K562 (cell line): ENCODE data around the gene TMEM43. TPM values are rescaled to one million over a fixed set of nuclear protein-coding genes. Genes with fewer than 3 reads are reported as not detected.

Experiments
- SETDB1 ChIP-seq: IDR thresholded peaks from one replicate; pipeline ENCODE4 v1.6.1; 2012; ENCODE audit warnings: low read length, control low read depth, inconsistent platforms
- polyA plus RNA-seq, 8 experiments: library from polyadenylated mRNA; depleted of rRNA in 4 of 8; stranded (reverse) in 5 of 8; unstranded in 3 of 8; fragments of >200 nt; fragmentation: Nextera tagmentation in 2 of 8; fragmentation: Illumina TruSeq in 1 of 8; extraction: Ambion mirVana in 2 of 8; extraction: Trizol in 1 of 8; gene quantifications; 2 replicates each; pipeline versions ENCODE4 v1.2.1 to v1.2.3, GENCODE V29; 2011 to 2014; ENCODE audit warnings: inconsistent platforms in 1 of 8, missing spikeins in 1 of 8
- total RNA-seq, 7 experiments: library from RNA; depleted of rRNA in 6 of 7; stranded (reverse); fragments of >200 nt in 6 of 7; fragmentation: Illumina TruSeq in 2 of 7; extraction: Trizol in 2 of 7; gene quantifications; 2 replicates each; pipeline versions ENCODE4 v1.2.1 to v1.2.3, GENCODE V29; 2011 to 2021; ENCODE audit warnings: low replicate concordance in 1 of 7
- TF ChIP-seq, protein P1 (sequence below): fragments of 450-650 bp; IDR thresholded peaks from 2 replicates; pipeline ENCODE4 v1.6.1; 2016
- TF ChIP-seq, protein P2 (sequence below), 2 experiments: fragments of 450-650 bp; IDR thresholded peaks; 2 replicates each; pipeline ENCODE4 v1.6.1; 2016
- TF ChIP-seq, protein P3 (sequence below): fragments of 450-650 bp; IDR thresholded peaks from 2 replicates; pipeline ENCODE4 v1.6.1; 2017; ENCODE audit warnings: antibody characterized with exemption

The TMEM43 gene
- total and polyA plus RNA-seq, 9 of the 15 experiments (the other 6 are each of a cell fraction or from before 2014, with no cell fraction given) = 16.7 to 46.1 (median 35.7) TPM

DNA sequence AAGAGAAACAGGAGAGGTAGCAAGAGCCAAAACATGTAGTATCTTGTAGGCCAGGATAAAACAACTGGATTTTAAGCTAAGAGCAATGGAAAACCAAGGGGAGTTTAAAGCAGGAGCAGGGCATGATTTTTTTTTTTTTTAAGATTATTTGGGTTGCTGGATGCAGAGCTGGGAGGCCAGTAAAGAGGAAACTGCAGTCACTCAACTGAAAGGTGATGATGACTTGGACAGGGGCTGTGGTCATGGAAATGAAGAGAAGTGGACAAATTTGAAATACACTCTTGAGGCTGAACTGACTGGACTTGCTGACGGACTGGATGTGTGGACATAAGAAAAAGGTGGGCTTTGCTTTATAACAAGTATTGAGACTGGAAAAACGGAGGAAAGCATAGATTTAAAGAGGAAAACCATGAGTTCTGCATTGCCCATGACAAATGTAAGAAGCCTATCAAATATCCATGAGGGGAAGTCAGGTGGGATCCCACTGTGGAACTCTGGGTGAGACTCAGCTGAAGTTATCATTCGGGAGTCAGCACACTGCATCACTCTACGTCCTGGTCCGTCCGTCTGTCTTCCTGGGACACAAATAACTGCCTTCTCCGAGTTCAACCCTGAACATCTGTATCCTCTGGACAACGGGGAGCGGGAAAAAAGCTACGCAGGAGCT lies 52.9 kb downstream of the TMEM43 start (continued):
- TF ChIP-seq, protein P1, sequence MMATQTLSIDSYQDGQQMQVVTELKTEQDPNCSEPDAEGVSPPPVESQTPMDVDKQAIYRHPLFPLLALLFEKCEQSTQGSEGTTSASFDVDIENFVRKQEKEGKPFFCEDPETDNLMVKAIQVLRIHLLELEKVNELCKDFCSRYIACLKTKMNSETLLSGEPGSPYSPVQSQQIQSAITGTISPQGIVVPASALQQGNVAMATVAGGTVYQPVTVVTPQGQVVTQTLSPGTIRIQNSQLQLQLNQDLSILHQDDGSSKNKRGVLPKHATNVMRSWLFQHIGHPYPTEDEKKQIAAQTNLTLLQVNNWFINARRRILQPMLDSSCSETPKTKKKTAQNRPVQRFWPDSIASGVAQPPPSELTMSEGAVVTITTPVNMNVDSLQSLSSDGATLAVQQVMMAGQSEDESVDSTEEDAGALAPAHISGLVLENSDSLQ = peak; percentile 82
- TF ChIP-seq, protein P2, sequence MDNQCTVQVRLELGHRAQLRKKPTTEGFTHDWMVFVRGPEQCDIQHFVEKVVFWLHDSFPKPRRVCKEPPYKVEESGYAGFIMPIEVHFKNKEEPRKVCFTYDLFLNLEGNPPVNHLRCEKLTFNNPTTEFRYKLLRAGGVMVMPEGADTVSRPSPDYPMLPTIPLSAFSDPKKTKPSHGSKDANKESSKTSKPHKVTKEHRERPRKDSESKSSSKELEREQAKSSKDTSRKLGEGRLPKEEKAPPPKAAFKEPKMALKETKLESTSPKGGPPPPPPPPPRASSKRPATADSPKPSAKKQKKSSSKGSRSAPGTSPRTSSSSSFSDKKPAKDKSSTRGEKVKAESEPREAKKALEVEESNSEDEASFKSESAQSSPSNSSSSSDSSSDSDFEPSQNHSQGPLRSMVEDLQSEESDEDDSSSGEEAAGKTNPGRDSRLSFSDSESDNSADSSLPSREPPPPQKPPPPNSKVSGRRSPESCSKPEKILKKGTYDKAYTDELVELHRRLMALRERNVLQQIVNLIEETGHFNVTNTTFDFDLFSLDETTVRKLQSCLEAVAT (IDR thresholded peaks at IDR 0.05) = peak; percentile 16 to 20; a peak in 1 of 4 replicates
- TF ChIP-seq, protein P3, sequence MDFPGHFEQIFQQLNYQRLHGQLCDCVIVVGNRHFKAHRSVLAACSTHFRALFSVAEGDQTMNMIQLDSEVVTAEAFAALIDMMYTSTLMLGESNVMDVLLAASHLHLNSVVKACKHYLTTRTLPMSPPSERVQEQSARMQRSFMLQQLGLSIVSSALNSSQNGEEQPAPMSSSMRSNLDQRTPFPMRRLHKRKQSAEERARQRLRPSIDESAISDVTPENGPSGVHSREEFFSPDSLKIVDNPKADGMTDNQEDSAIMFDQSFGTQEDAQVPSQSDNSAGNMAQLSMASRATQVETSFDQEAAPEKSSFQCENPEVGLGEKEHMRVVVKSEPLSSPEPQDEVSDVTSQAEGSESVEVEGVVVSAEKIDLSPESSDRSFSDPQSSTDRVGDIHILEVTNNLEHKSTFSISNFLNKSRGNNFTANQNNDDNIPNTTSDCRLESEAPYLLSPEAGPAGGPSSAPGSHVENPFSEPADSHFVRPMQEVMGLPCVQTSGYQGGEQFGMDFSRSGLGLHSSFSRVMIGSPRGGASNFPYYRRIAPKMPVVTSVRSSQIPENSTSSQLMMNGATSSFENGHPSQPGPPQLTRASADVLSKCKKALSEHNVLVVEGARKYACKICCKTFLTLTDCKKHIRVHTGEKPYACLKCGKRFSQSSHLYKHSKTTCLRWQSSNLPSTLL = no peak
- TF ChIP-seq SETDB1 = no peak
